ENCODE results near the gene KANSL3. TPM values are rescaled to one million over a fixed set of nuclear protein-coding genes. Genes with fewer than 3 reads are reported as not detected.

The KANSL3 gene
- total and polyA plus RNA-seq, 9 of the 15 experiments (the other 6 are each of a cell fraction or from before 2014, with no cell fraction given): 11.3 to 43.7 (median 27.9) TPM

- no TSS peak for BruUV-seq (replicated peaks)
- 100% methylated on average over 1 of the region's 2 CpGs for WGBS (ENCODE audit: insufficient coverage, low coverage, missing lambda C conversion rate)
- H4K20me1 ChIP-seq (replicated peaks; ENCODE audit: control insufficient read depth, insufficient read depth, low read length): 0 out of 2 replicates have a peak, but pooled peaks cover 4% of the 10 kb centered on the region
- TF ChIP-seq CTCF (IDR thresholded peaks at IDR 0.05 in 2 of 3, conservative IDR thresholded peaks at IDR 0.05 in 1 of 3; ENCODE audit: insufficient read depth in 2 of 3, low read depth in 1 of 3, low read length in 3 of 3): peak; percentile 24 to 84 (median 44); a peak in 4 of 6 replicates
- no peak for TF ChIP-seq ETV1 (tag; conservative IDR thresholded peaks at IDR 0.05; ENCODE audit: low read depth)
- no peak for TF ChIP-seq ARID2 (IDR thresholded peaks at IDR 0.05)
- peak in 1 of 2 experiments; percentile 20; a peak in 2 of 4 replicates for TF ChIP-seq RAD21 (CRISPR knock-in tag; conservative IDR thresholded peaks at IDR 0.05 in 1 of 2, IDR thresholded peaks at IDR 0.05 in 1 of 2)
- H3K9me1 ChIP-seq (ENCODE audit: control insufficient read depth, insufficient read depth, low read length): no peaks in the 10 kb centered on the region
- no peak overlapping the region for H3K9ac ChIP-seq (ENCODE audit: insufficient read depth in 1 of 2, low read depth in 2 of 2, low read length in 2 of 2)
- H3K4me1 ChIP-seq (replicated peaks in 1 of 2; ENCODE audit: control insufficient read depth in 2 of 2, insufficient read depth in 2 of 2, low read length in 2 of 2): peaks cover 8% of the 10 kb centered on the region in 2 experiments; a peak in 4 of 5 replicates
- DNase-seq (ENCODE audit: extremely low read depth in 1 of 4, low spot score in 3 of 4) (peak in 2 of 4 experiments; percentile 12 to 37), ATAC-seq (peak; percentile 77), FAIRE-seq (no peak)
- ChIA-PET POLR2A (interaction anchor here (0.5 to 2.2 kb wide), 2 partner anchors 24 to 176 kb away, joined by 4 to 7 read pairs; no protein-coding TSS in a partner anchor), CTCF (ENCODE audit: low intra/inter-chr PET ratio) (no interaction called here)
- peaks cover 96% of the 10 kb centered on the region for H3K36me3 ChIP-seq (ENCODE audit: control insufficient read depth, insufficient read depth, low read length)
- no peaks in the 10 kb centered on the region for H3K27me3 ChIP-seq (ENCODE audit: control insufficient read depth in 2 of 2, insufficient read depth in 2 of 2, low read length in 2 of 2)
- no peaks in the 10 kb centered on the region; the same call in 2 of the 3 replicates for H3K79me2 ChIP-seq (ENCODE audit: control insufficient read depth, insufficient read depth, low read length)
- no peak overlapping the region for H3K4me3 ChIP-seq
- intact Hi-C loops (cut with micrococcal nuclease) (no loop called here), in situ Hi-C loops (cut with MboI) (no loop called here)
- no peak overlapping the region for H3K27ac ChIP-seq (ENCODE audit: extremely low read depth, low read depth, low read length)
- H3K4me2 ChIP-seq (ENCODE audit: insufficient read depth, low read length): no peak overlapping the region
- no peaks in the 10 kb centered on the region for H3K9me3 ChIP-seq (replicated peaks; ENCODE audit: control insufficient read depth, insufficient read depth, low read depth, low read length)
- no peak overlapping the region for H2AFZ ChIP-seq (ENCODE audit: low read depth, low read length)
Measured at GRCh38 chr2:96604104-96604503, 34.0 kb downstream of the KANSL3 start.

Data from K562 (cell line).